SK-MEL-5 (cell line): ENCODE data around the gene MTARC2. TPM values are rescaled to one million over a fixed set of nuclear protein-coding genes. Genes with fewer than 3 reads are reported as not detected.

Experiments
- DNase-seq: peaks from one replicate; pipeline ENCODE4 v3.0.0-alpha.2; 2016; ENCODE audit warnings: low read depth, low spot score
- in situ Hi-C: cut with HindIII; loops from 2 replicates; pipeline ENCODE4 v1.10.0; 2016; ENCODE audit warnings: low sequenced_read_pairs, high pct_unique_total_duplicates, low pct_unique_long_range_greater_than_20kb
- total RNA-seq: library from RNA; depleted of rRNA; stranded (reverse); fragments of >200 nt; shearing (Covaris generic); gene quantifications from 2 replicates; pipeline ENCODE4 v1.2.3, GENCODE V29; 2014

Gene MTARC2
- total RNA-seq, 1 experiment from 2014 or later, result 1.2 TPM

- in situ Hi-C loops, result no loop called here
Measured at GRCh38 chr1:220785166-220786056, 37.3 kb downstream of the MTARC2 start.

GRCh38 chr1:220786057-220786336, 37.9 kb downstream of the MTARC2 start:
- DNase-seq, result no peak
- in situ Hi-C loops, result no loop called here

More at GRCh38 chr1:220785166-220786056, 37.3 kb downstream of the MTARC2 start:
- no peak for DNase-seq

GRCh38 chr1:220786337-220787068, 38.4 kb downstream of the MTARC2 start, which contains the start of gene MTARC1:
TSS of gene MTARC1 (plus strand) at chr1:220786913. CDS start at chr1:220786945, 32 bp downstream.
- in situ Hi-C loops, result no loop called here
- DNase-seq, result no peak

GRCh38 chr1:220787069-220787619, 39.0 kb downstream of the MTARC2 start:
- DNase-seq, result no peak
- in situ Hi-C loops, result no loop called here

GRCh38 chr1:220788900-220789299, 40.8 kb downstream of the MTARC2 start:
- no peak for DNase-seq
- in situ Hi-C loops, result no loop called here

GRCh38 chr1:220789532-220790147, 41.5 kb downstream of the MTARC2 start:
- in situ Hi-C loops, result no loop called here
- no peak for DNase-seq

GRCh38 chr1:220791285-220791684, 43.2 kb downstream of the MTARC2 start:
- in situ Hi-C loops, result no loop called here

GRCh38 chr1:220791956-220792355, 43.8 kb downstream of the MTARC2 start:
- in situ Hi-C loops, result no loop called here
- no peak for DNase-seq

More at GRCh38 chr1:220791285-220791684, 43.2 kb downstream of the MTARC2 start:
- DNase-seq, result peak; percentile 32

GRCh38 chr1:220796530-220796929, 48.4 kb downstream of the MTARC2 start:
- in situ Hi-C loops, result no loop called here
- peak; percentile 41 for DNase-seq

GRCh38 chr1:220797044-220797443, 48.9 kb downstream of the MTARC2 start:
- no peak for DNase-seq
- in situ Hi-C loops, result no loop called here

GRCh38 chr1:220797553-220797952, 49.4 kb downstream of the MTARC2 start:
- DNase-seq, result peak; percentile 10
- in situ Hi-C loops, result no loop called here

GRCh38 chr1:220798338-220798737, 50.2 kb downstream of the MTARC2 start:
- no peak for DNase-seq
- in situ Hi-C loops, result no loop called here

GRCh38 chr1:220800262-220800661, 52.1 kb downstream of the MTARC2 start:
- in situ Hi-C loops, result no loop called here

GRCh38 chr1:220803401-220804201, 55.5 kb downstream of the MTARC2 start:
- in situ Hi-C loops, result no loop called here
- DNase-seq, result peak; percentile 66

More at GRCh38 chr1:220800262-220800661, 52.1 kb downstream of the MTARC2 start:
- DNase-seq, result no peak

GRCh38 chr1:220804202-220804586, 56.1 kb downstream of the MTARC2 start:
- in situ Hi-C loops, result no loop called here
- DNase-seq, result no peak

GRCh38 chr1:220806408-220806807, 58.3 kb downstream of the MTARC2 start:
- DNase-seq, result no peak

GRCh38 chr1:220807726-220808125, 59.6 kb downstream of the MTARC2 start:
- no peak for DNase-seq

More at GRCh38 chr1:220806408-220806807, 58.3 kb downstream of the MTARC2 start:
- in situ Hi-C loops, result no loop called here

More at GRCh38 chr1:220807726-220808125, 59.6 kb downstream of the MTARC2 start:
- in situ Hi-C loops, result no loop called here
